Retinal pigment epithelial cell (primary cell): ENCODE data around the gene IRGQ.

Experiments used
- DNase-seq: peaks from one replicate; pipeline ENCODE4 v3.0.0-alpha.2; 2010; ENCODE audit warnings: low read depth
- H3K4me3 ChIP-seq: 2 replicates; pipeline ENCODE4 v1.5.1; 2011; ENCODE audit warnings: mild to moderate bottlenecking, low read length, control low read depth, moderate library complexity
- TF ChIP-seq, protein P1 (sequence below): conservative IDR thresholded peaks from 2 replicates; pipeline ENCODE4 v1.5.1; 2011; ENCODE audit warnings: low read depth, low read length, control low read depth, inconsistent platforms

IRGQ gene

DNA sequence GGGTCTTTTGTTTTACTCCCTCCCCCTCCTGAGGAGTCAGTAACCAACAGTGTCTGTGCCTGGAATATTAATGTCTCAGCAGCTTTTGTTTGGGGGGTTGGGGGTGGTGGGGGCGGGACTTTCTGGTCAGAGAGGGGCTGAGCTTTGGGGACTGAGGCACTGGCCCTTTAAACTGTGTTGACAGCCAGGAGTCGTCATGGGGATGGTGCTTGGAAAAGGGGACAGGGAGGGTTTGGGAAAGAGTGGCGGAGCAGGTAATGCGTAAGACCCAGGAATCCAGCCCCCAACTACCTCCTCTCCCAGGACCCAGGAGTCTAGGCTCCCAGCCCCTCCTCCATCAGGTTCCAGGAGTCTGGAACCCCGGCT, 38.6 kb upstream of the IRGQ start:
- TF ChIP-seq, protein P1, sequence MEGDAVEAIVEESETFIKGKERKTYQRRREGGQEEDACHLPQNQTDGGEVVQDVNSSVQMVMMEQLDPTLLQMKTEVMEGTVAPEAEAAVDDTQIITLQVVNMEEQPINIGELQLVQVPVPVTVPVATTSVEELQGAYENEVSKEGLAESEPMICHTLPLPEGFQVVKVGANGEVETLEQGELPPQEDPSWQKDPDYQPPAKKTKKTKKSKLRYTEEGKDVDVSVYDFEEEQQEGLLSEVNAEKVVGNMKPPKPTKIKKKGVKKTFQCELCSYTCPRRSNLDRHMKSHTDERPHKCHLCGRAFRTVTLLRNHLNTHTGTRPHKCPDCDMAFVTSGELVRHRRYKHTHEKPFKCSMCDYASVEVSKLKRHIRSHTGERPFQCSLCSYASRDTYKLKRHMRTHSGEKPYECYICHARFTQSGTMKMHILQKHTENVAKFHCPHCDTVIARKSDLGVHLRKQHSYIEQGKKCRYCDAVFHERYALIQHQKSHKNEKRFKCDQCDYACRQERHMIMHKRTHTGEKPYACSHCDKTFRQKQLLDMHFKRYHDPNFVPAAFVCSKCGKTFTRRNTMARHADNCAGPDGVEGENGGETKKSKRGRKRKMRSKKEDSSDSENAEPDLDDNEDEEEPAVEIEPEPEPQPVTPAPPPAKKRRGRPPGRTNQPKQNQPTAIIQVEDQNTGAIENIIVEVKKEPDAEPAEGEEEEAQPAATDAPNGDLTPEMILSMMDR, result no peak
- peak overlapping the region; percentile 51 for H3K4me3 ChIP-seq
- DNase-seq, result no peak

DNA sequence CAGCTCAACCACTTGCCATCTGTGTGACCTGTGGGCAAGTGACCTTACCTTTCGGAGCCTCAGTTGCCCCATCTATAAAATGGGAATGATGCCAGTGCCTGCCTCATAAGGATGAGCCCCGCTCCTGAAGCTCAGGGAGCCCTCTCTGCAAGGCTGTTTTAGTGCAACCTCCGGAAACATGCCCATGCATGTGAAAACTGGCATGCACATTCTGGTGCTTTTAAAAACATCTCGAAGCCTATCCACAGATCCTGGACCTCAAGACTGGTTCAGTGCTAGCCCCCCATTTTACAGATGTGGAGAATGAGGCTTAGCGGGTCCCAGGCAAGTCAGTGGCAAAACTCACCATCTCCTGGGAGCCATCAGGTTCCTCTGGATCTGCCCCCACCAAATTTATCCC, 38.1 kb upstream of the IRGQ start:
- H3K4me3 ChIP-seq, result no peak overlapping the region
- no peak for DNase-seq
- TF ChIP-seq, protein P1, result no peak

DNA sequence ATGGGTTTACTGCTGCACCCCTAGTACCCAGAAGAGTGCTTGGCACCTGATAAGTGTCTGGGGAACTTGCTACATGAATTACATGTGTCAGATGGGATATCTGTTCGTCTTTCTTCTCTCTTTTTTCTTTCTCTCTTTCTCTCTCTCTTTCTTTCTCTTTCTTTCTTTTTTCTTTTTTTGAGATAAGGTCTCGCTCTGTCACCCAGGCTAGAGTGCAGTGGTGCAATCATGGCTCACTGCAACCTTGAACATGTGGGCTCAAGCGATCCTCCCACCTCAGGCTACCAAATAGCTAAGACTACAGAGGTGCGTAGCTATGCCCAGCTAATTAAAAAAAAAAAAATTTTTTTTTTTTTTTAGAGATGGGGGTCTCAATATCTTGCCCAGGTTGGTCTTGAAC, 37.6 kb upstream of the IRGQ start:
- no peak overlapping the region for H3K4me3 ChIP-seq
- no peak for DNase-seq

DNA sequence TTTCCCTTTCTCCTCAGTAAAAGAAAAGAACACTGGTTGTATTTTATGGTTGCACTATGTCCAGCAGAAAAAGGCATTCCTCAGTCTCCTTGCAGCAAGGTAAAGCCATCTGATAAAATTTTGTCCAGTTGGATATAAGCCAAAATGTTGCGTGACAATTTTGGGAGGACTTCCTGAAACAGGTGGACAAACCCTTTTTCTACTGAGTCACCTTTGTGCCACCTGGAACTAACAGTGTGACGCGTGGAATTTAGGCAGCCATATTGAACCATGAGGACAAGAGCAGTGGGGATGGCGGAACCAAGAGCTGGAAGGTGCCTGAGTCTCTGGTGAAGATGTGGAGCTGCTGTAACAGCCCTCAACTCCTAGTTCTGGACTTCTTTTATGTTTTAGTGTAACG, 35.6 kb upstream of the IRGQ start:
- no peak for DNase-seq
- H3K4me3 ChIP-seq, result no peak overlapping the region
- TF ChIP-seq, protein P1, result no peak

More for the DNA sequence above, 37.6 kb upstream of the IRGQ start:
- TF ChIP-seq, protein P1, result no peak

DNA sequence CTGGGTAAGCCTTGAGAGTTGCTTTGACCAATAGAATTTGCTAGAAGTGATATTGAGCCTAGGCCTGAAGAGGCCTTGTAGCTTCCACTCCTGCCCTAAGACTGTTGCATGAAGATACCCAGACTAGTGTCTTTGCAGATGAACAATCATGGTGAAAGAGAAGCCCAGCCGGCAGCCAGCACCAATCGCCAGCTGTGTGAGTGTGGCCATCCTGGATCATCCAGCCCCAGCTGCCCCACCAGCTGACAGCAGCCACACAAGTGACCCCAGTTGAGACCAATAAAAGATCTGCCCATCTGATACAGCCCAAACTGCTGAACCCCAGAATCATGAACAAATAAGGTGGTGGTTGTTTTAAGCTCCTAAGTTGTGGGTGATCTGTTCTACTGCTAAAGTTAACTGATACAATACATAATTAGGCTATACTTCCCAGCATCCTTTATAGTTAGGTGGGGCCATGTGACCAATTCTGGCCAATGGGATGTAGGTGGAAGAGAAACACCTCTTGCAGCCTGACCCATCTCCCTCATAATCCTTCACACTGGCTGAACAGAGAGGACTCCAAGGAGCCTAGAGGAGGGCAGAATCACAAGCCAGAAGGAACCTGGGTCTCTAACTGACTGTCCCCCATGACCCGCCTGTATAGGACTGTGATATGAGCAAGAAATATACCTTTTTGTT, 32.9 kb upstream of the IRGQ start:
- H3K4me3 ChIP-seq, result no peak overlapping the region
- TF ChIP-seq, protein P1, result no peak
- DNase-seq, result no peak

DNA sequence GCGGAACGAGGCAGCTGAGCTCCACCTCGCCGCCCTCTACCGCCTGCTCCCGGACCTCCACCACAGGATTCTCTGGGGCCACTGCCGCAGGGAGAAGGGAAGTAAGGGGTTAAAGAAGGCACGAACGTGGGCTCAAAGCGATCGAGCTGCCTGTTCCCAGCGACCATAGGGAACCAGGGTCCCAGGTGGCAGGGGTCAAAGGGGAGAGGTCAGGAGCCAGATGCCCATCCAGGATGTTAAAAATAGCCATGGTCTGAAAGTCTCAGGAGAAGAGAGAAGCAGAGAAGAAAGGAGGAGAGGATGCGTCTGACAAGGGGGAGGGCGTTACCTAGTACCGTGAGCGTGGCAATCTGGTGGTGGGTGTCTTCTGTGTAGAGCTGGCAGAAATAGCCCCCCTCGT, 30.9 kb upstream of the IRGQ start:
- TF ChIP-seq, protein P1, result no peak
- no peak overlapping the region for H3K4me3 ChIP-seq
- DNase-seq, result no peak

DNA sequence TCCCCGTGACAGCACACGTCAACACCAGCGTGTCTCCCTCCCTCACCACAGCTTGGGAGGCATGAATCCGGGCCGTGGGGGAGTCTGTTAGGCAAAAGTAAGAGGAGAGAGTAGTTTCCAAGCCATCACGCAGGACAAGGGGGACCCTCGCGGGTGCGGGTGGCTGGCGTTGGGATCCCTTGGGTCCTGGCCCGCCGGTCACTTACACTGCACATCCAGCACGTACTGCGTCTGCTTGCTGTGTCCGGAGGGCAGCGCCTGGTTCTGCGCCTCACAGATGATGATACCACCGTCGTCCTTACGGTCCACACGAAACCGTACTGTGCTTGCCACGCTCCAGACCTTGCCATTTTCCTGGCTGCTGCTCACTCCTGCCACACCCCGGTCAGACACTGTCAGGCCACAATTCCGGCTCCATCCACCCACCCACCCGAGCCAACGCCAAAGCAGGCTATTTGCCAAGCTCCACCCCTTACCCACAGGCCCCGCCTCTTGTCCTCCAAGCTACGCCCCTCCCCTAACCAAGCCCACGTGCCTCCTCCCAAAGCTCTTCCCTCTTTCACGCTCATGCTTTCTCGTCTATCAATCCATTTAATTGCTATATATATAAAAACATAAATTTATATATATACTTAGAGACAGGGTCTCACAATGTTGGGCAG, 30.1 kb upstream of the IRGQ start:
- TF ChIP-seq, protein P1, result no peak
- no peak for DNase-seq
- no peak overlapping the region for H3K4me3 ChIP-seq
